HG03139 (cell line): ENCODE results near the gene TASP1.
"Not testable (repeated sequence)": the region's sequence is repeated elsewhere in the genome, so short reads cannot be mapped to it uniquely, and the experiment has no call there.

Experiments
- ATAC-seq: cut with Tn5 transposase; IDR thresholded peaks from one replicate; pipeline ENCODE4 v1.9.1; 2021; ENCODE audit not compliant: unreplicated experiment

The TASP1 gene, protein sequence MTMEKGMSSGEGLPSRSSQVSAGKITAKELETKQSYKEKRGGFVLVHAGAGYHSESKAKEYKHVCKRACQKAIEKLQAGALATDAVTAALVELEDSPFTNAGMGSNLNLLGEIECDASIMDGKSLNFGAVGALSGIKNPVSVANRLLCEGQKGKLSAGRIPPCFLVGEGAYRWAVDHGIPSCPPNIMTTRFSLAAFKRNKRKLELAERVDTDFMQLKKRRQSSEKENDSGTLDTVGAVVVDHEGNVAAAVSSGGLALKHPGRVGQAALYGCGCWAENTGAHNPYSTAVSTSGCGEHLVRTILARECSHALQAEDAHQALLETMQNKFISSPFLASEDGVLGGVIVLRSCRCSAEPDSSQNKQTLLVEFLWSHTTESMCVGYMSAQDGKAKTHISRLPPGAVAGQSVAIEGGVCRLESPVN

DNA sequence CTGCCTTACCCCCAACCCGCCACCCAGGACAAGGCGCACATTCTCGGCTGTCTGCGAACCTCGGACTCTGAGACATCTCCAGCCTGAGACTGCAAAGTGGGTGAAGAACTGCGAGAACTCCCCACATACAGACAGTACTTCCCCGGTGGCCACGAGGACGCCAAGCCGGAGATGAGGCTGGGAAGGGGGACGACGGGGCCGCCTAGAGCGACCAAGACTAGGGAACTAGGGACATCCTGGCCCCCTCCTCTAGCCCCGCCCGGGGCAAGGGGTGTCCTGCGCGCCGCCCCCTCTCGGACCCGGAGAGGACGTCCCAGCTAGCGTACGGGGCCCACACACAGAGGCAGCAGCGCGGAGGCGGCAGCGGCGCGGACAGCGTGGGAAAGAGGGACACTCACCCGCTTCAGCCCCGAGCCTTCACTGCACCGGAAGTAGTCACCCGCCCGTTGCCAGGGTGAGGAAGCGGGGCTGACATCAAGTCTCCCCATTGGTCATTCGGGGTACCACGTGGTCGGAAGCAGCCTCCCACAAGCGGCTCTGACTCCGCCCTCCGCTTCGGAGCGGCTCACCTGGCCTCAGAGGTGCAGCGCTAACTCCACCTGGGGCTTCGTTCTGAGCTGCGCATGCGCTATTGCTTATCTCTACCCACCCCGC lies at the start of gene TASP1:
Gene TASP1, minus strand, starts transcription at position 437 of the 654 bp plus-strand sequence. CDS start 8,854 bp downstream, outside the sequence.
- peak; percentile 100 for ATAC-seq

DNA sequence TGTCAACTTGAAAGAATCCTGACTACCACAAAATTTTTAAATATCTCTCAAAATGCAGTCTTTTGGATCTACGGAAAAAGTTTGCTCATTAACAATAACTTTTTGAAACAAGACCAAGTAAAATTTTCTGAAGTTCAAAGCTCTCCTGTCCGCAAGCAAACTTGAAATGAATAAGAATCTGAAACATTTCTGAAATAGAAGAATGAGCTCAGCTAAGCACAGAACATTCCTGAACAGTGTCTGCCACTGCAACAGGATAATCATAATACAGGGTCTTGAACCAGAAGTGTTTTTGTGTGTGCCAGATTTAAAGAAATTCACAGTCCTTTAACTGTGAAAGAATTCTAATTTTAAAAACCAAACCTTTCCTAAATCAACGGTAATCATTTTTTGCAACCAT lies 49.1 kb upstream of the TASP1 start:
- ATAC-seq, result no peak

DNA sequence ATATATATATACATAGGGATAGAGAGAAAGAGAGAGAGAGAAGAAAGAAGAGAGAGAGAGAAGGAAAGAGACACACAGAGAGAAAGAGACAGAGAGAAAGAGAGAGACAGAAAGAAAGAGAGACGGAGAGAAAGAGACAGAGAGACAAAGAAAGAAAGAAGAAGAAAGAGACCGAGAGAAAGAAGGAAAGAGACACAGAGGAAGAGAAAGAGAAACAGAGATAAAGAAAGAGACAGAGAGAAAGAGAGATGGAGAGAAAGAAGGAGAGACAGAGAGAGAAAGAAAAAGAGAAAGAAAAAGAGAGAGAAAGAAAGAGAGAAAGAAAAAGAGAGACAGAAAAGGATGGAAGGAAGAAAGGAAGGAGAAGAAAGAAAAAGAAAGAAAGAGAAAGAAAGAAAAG lies 46.9 kb upstream of the TASP1 start:
- ATAC-seq, result no peak

DNA sequence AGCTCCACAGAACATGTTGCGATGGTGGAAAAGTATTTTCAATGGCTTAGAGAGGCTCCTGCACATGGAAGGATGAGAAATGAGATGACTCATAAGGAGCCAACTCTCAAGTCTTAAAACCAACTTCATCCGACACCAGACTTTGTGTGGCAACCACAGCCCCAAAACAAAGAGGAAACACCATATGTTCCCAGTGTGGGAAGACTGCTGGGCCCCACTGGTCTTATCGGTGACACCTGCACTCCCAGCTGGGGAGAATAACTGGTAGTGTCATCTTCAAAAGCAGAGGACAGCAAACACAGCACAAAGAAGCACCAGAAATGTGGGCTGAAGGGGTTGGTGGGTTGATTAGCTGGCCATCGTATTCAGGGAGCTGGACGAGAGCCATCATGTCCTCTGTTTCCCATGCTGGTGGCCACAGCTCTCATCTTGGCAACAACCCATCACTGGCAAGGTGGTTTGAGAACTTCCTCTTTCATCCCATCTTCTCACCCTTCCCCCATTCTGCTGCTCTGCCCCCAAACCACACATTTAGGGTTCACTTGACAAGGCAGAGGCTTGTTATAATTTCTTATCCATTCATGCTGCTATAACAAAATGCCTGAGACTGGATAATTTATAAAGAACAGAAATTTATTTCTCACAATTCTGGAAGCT lies 46.0 kb upstream of the TASP1 start:
- ATAC-seq, result peak; percentile 54

DNA sequence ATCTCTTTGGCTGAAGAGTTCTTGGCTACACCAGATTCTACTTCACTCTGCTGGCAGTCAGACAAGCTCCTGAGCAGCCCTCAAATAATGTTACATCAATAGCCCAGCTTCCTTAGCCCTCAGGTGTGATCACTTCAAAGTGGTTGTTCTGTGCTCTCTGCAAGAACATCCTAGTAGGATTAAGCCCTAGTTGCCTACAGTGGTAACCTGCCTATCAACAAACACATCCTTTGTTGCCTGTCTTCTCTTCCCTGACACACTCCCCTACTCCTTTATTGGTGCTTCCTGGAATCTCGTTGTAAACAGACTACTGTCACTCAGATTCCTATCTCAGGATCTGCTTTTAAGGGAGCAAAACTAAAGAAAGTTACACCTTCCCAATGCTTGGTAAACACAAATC lies 45.1 kb upstream of the TASP1 start:
- ATAC-seq, result no peak

DNA sequence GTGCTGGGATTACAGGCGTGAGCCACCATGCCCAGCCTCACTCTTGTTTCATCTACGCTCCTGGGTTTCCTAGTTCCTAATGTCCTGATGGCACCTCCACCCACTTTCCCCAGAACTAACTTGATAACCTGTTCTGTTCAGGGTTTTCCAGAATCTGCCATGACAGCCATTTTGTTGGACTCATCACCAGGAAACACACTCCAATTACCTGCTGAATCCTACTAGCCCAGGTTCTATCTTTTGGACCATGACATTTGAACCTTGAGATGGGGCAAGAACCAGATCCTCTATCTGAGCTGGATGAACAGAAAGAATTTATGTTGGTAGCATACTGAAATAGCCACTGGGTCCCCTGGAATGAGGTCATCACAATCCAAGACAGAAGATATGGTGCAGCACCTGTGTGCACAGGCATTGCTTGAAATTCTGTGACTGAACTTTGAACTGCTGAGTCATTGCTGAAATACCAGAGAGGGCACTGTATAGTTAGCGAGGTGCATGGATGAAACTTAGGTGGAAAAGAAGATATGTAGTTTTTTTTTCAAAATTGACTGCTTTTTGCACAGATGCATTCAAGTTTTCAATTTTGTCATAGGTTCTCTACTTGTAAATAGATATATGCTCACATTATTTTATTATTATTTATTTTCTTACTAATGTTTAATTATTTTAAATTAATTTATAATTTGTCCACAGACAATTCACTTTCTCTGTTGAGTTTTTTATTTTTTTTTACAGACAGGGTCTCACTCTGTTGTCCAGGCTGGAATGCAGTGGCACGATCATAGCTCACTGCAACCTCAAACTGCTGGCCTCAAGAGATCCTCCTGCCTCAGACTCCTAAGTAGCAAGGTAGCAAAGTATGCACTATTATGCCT lies 42.8 kb upstream of the TASP1 start:
- ATAC-seq, result peak; percentile 66

DNA sequence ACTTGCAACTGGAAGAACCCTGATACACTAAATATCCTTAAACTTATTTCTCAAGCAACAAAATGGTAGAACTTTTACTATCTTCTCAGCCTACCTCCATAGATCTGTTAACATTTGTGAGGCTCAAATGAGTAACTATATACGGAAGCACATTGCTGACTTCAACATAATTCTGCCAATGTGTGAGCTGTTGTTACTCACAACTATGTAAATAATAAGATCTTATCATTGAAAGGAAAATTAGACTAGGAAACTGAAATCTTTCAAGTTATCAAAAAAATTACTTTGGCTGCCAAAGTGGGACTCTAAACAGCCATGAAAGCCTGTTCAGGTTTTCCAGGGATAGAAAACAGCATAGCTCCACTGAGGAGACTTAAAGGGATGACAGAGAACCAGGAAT lies 40.2 kb upstream of the TASP1 start:
- no peak for ATAC-seq

DNA sequence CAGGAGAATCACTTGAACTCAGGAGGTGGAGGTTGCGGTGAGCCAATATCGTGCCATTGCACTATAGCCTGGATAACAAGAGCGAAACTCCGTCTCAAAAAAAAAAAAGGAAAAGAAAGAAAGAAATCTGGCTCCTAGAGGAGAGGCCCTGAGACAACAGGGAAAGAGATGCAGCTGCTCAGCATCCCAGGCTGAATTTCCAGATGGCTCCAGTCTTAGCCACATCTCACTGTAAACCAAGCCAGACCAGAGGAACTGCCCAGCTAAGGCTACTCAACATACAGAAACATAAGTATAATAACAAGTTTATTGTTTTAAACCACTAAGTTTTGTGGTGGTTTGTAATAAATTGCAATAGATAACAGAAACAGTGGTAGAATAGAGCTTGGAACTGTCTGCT lies 38.5 kb upstream of the TASP1 start:
- ATAC-seq, result no peak

DNA sequence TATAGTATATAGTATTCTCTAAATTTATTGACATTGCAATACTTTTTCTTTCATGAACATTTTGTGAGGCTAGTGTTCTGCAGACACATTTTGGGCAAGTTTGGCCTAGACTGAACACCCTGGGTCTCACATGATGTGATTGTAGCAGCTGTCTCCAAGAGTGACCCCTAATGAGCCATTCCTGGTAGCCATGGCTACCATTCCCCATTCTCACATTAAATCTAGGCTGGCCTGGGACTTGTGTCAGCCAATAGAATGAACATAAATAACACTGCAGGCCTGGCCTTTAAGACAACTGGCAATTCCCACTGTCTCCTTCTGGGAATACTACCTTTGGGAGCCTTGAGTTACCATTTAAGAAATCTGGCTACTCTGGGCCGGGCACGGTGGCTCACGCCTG lies 38.0 kb upstream of the TASP1 start:
- ATAC-seq, result no peak

DNA sequence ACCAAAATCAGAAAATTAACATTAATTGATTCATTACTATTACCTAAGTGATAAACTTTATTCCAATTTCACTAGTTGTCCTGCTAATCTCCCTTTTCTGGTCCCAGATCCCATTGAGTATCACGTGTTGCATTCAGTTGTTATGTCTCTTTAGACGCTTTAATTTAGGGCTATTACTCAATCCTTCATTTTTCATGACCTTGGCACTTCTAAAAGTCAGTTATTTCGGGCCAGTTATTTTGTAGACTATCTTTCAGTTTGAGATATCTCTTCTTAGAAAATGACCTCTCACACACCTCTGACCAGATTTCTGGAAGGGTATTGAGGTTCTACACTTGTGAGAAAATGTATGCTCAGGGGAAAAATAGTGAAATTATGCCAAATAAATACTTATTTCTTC lies 34.0 kb upstream of the TASP1 start:
- no peak for ATAC-seq

DNA sequence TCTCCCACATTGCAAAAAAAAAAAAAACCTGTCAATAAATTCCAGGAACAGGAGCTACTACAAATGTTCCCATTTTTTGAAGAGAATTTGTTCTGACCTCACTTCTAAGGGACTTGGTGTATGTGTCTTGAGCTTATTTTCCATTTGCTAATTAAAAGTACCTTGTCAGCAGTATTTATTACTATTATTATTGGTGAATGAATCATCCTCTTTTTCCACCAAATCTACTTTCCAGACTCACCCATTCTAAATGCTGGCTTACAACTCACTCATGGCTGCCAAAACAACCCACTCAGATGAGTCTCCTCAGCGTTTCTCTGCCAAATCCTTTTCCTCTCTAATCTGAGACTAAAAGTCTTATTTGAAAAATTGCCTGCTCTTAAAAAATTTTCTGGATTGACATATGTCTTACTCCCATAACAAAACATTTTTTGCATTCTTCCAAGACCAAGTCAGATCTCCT lies 33.2 kb upstream of the TASP1 start:
- no peak for ATAC-seq

DNA sequence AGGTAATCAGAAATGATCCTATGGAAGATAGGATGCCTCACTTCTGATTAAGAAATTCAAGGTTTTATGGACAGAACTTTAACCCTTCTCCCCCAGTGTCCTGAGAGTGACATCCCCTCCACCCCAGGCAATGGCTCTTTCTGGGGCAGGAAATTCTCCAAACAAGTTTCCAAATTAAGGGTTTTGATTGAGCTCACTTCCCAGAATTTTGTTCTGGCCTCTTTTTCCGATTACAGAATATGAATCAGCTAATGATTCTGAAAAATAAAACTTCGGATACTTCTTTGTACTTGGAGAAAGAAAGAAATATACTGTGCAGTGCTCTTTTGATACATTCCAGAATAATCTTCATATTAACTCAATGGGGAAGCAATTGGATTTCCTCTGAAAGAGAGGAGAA lies 32.8 kb upstream of the TASP1 start:
- ATAC-seq, result no peak

DNA sequence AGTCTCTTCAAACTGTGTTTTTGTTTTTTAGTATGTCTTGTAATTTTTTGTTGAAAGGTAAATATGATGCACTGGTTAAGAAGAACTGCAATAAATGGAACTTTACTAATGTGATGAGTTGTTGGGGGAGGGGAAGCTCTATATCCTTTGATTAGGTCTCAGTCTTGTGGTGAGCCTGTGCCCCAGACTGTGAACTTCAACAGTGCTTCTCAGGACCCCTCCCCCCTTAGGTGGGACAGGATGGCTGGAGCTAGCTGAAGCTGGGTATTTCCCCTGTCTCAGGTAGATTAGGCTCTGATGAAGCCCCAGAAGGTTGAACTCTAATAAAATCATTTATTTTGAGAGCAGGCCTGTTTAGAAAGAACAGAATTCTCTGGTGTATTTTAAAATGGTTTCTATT lies 31.4 kb upstream of the TASP1 start:
- no peak for ATAC-seq

DNA sequence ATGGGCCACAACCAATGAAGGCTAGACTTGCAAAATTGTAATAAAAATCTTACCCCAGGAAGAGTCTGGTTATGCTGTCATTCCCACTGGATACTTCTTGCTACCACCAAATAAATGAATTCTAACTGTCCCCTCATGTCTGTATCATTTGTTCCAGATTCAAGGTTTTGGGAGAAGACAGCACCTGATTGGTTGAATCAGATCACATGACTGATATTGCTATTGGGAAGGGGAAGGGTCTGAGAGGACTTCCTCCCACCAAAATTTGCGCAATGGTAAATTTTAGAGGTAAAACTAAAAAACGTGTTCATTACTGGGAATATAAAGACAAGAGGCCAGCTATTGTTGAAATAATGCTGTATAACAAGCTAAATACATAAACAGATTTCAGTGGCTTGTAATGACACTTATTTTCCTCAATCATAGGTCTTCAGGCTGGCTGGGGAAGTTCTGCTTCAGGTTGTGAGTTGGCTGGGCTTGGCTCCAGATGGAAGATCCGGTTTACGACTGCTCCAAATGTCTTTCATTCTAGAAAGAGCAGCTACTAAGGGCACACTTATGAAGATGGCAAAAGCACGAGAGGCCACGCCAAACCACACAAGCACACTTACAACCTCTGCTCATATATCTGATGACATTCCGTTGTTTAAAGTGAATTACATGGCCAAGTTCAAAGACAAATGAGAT lies 27.1 kb upstream of the TASP1 start:
- no peak for ATAC-seq

DNA sequence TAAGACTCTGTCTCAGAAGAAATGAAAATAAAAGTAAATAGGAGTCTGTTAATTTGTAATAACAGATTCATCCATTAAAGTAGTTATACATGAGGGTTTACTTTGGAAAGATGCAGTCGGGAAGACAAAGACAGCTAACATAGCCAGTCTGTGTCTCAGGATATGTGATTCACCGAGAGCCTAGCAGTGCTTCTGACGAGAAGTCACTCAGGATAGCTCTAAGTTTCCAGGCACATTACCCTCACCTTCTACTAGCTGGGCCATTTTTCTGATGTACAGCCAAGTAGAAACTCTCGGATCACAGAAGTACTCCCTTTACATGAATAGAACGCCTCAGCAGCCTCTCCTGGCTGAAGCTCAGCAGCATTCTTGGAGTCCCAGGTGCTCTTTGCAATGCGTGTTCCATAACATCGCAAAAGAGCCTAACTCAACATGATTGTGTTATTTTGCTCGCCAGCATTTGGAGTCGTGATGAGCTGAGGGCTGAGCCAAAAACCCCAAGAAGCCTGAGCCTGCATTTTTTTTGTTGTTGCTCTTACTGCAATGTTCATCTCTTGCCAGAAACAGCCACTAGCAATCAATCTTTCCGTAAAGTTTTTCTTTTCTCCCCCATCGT lies 22.4 kb upstream of the TASP1 start:
- no peak for ATAC-seq

DNA sequence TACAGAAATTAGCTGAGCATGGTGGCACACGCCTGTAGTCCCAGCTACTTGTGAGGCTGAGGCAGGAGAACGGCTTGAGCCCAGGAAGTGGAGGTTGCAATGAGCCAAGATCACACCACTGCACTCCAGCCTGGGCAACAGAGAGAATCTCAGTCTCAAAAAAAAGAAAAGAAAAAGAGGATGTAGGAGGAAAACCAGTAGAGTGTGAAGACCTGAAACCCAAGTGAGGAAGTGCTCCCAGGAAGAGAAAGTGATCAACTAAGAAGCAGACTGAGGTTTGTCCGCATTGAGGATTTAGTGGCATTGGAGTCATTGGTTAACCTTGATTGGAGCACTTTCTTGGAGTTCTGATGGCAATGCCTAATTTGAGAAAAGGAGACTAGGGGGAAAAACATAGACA lies 20.6 kb upstream of the TASP1 start:
- ATAC-seq, result peak; percentile 88

DNA sequence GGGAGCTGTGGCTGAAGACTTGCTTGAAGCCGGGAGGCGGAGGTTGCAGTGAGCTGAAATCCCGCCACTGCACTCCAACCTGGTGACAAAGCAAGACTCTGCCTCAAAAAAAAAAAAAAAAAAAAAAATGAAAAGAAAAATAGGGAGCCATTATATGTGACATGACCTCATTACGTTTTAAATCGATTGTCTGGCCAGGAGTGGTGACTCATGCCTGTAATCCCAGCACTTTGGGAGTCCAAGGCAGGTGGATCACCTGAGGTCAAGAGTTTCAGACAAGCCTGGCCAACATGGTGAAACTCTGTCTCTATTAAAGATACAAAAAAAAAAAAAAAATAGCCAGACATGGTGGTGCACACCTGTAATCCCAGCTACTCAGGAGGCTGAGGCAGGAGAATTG lies 19.3 kb upstream of the TASP1 start:
- ATAC-seq, result not testable (repeated sequence)

DNA sequence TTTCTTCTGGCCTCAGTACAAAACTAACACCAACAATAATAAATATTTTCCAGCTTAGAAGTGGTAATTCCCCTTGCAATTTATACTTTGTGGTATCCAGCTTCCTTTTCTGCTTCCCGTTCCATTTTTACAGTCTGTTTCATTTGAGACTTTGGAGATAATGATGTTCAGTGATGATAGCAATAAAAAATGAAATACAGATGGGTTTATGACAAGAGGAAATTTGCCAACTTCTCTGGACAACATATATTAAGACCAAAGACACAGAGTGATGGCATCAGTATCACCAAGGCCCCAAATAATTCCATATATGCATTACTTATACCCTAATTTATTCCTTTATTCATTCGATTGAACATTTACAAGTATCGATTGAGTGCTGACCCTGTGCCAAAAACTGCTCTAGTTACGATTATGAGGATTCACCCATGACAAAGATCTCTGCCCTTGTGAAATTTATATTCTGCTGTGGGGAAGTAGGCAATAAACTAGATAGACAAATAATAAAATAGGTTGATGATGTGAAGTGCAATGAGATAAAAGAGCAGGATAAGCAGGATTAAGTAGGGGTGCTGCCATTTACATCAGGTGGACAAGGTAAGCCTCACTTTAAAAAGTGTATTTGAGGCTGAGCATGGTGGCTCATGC lies 18.1 kb upstream of the TASP1 start:
- ATAC-seq, result no peak

DNA sequence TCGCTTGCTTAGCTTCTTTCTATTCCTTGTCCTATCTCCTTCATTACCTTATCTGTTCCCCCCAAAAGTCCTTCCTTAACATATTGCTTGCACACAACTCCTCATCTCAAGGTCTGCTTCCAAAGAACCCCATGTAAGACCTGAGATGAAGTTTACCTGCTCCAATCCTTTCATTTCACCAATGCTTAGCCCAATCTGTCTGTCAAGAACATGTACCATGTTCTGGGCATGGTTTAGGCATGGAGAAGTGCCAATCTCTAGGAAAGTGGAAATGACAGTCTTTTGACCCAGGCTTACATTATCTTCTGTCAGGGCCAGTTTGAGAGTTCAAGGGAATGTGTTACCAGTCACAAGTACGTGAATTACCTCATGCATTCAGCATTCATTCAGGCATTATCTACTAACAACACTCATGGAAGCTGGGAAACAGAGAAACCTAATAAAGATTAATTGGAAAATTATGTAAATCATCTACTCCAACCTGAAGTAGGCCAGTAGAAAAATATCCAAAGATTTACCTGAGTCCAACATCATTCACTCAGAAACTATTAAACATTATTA lies 15.8 kb upstream of the TASP1 start:
- ATAC-seq, result no peak
